Measurements from ENCODE around the gene TMEM247.
A peak's percentile ranks its signal among the peaks of the same experiment; 100 is the strongest.

TMEM247 gene

GRCh38 chr2:46495231-46496030, 16.1 kb downstream of the TMEM247 start:
- H3K4me1 ChIP-seq (ENCODE audit: control insufficient read depth, insufficient read depth, low read depth, low read length), result peaks cover 9% of the 10 kb centered on the region
- H4K8ac ChIP-seq (ENCODE audit: low read length), result no peak overlapping the region
- H2BK120ac ChIP-seq (ENCODE audit: low read depth, low read length), result no peak overlapping the region
- no peak overlapping the region for H3K14ac ChIP-seq (ENCODE audit: low read length in 2 of 2)
- H3K27ac ChIP-seq (ENCODE audit: low read length, poor library complexity, severe bottlenecking), result no peak overlapping the region
- no peak overlapping the region for H3K4ac ChIP-seq (ENCODE audit: low read depth in 1 of 2, low read length in 2 of 2)
- H3K18ac ChIP-seq (ENCODE audit: low read depth in 1 of 2, low read length in 2 of 2), result no peak overlapping the region
- no peak overlapping the region for H2BK15ac ChIP-seq (ENCODE audit: low read depth, poor library complexity, severe bottlenecking)
- no peak overlapping the region for H2AK5ac ChIP-seq (ENCODE audit: low read length, severe bottlenecking)
- no peaks in the 10 kb centered on the region for H3K36me3 ChIP-seq (ENCODE audit: control insufficient read depth in 1 of 2, insufficient read depth in 2 of 2, low read depth in 1 of 2, low read length in 2 of 2)
- H3K27me3 ChIP-seq (ENCODE audit: control insufficient read depth in 1 of 2, insufficient read depth in 1 of 2, low read length in 2 of 2), result peaks cover 5 to 11% of the 10 kb centered on the region in 2 experiments
- DNase-seq, result peak; percentile 50
- peak overlapping the region in 1 of 2 experiments; percentile 1 for H2BK12ac ChIP-seq (ENCODE audit: low read length in 2 of 2)
- no peak overlapping the region for H2AFZ ChIP-seq (ENCODE audit: low read depth, low read length)
- 87% methylated on average over 9 of the region's 9 CpGs for WGBS
- no peaks in the 10 kb centered on the region for H3K9me3 ChIP-seq (ENCODE audit: control insufficient read depth, low read length)
- H3K4me2 ChIP-seq (ENCODE audit: low read length, poor library complexity, severe bottlenecking), result no peak overlapping the region
- no peak overlapping the region for H4K91ac ChIP-seq (ENCODE audit: low read length)
- no peak overlapping the region for H3K9ac ChIP-seq (ENCODE audit: low read length)
- no peak overlapping the region for H3K23ac ChIP-seq (ENCODE audit: low read length in 2 of 2)
- H3K4me3 ChIP-seq (ENCODE audit: insufficient read depth in 1 of 2, low read depth in 1 of 2, low read length in 2 of 2), result no peak overlapping the region
- no peaks in the 10 kb centered on the region for H3K79me1 ChIP-seq (replicated peaks; ENCODE audit: low read length, poor library complexity, severe bottlenecking)
- H2BK5ac ChIP-seq (ENCODE audit: low read depth, low read length, poor library complexity, severe bottlenecking), result no peak overlapping the region

- H3K4me2 ChIP-seq (ENCODE audit: low read length, poor library complexity, severe bottlenecking), result no peak overlapping the region
- H3K4ac ChIP-seq (ENCODE audit: low read depth in 1 of 2, low read length in 2 of 2), result no peak overlapping the region
- no peak overlapping the region for H3K27ac ChIP-seq (ENCODE audit: low read length, poor library complexity, severe bottlenecking)
- H3K4me3 ChIP-seq (ENCODE audit: insufficient read depth in 1 of 2, low read depth in 1 of 2, low read length in 2 of 2), result no peak overlapping the region
- no peak overlapping the region for H3K9ac ChIP-seq (ENCODE audit: low read length)
- no peak overlapping the region for H4K91ac ChIP-seq (ENCODE audit: low read length)
- no peak overlapping the region for H2BK120ac ChIP-seq (ENCODE audit: low read depth, low read length)
- peaks cover 5 to 11% of the 10 kb centered on the region in 2 experiments for H3K27me3 ChIP-seq (ENCODE audit: control insufficient read depth in 1 of 2, insufficient read depth in 1 of 2, low read length in 2 of 2)
- H4K8ac ChIP-seq (ENCODE audit: low read length), result no peak overlapping the region
- no peak overlapping the region for H3K14ac ChIP-seq (ENCODE audit: low read length in 2 of 2)
- no peak overlapping the region for H3K23ac ChIP-seq (ENCODE audit: low read length in 2 of 2)
- no peak overlapping the region for H2AFZ ChIP-seq (ENCODE audit: low read depth, low read length)
- no peak overlapping the region for H2BK12ac ChIP-seq (ENCODE audit: low read length in 2 of 2)
- H2BK5ac ChIP-seq (ENCODE audit: low read depth, low read length, poor library complexity, severe bottlenecking), result no peak overlapping the region
- H3K79me1 ChIP-seq (replicated peaks; ENCODE audit: low read length, poor library complexity, severe bottlenecking), result no peaks in the 10 kb centered on the region
- H3K18ac ChIP-seq (ENCODE audit: low read depth in 1 of 2, low read length in 2 of 2), result no peak overlapping the region
- H2AK5ac ChIP-seq (ENCODE audit: low read length, severe bottlenecking), result no peak overlapping the region
- H3K36me3 ChIP-seq (ENCODE audit: control insufficient read depth in 1 of 2, insufficient read depth in 2 of 2, low read depth in 1 of 2, low read length in 2 of 2), result no peaks in the 10 kb centered on the region
- H3K9me3 ChIP-seq (ENCODE audit: control insufficient read depth, low read length), result no peaks in the 10 kb centered on the region
- DNase-seq, result no peak
- WGBS, result 97% methylated on average over 4 of the region's 4 CpGs
- peaks cover 9% of the 10 kb centered on the region for H3K4me1 ChIP-seq (ENCODE audit: control insufficient read depth, insufficient read depth, low read depth, low read length)
- no peak overlapping the region for H2BK15ac ChIP-seq (ENCODE audit: low read depth, poor library complexity, severe bottlenecking)
These were observed 18.4 kb downstream of the TMEM247 start for GRCh38 chr2:46497766-46498165.

DNA sequence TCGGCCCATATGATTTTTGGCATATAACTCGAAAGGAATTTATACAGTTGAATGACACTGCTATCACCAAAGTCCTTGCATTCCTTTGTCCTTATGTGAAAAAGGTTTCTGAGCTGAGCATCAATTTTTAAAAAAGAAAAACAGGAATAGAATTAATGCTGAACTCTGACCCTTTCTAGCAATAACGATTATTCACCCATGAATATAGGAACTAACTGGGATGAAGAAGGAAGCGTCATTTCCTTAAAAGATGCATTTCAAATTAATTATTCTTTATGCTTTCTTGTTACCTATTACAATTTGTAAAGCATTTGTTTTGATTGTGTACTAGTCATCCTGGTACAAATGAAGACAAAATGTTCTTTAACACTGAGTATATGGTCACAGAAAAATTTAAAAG, 19.3 kb downstream of the TMEM247 start:
- no peak overlapping the region for H3K4me3 ChIP-seq (ENCODE audit: insufficient read depth in 1 of 2, low read depth in 1 of 2, low read length in 2 of 2)
- 100% methylated on average over 1 of the region's 4 CpGs for WGBS
- no peak overlapping the region for H2AK5ac ChIP-seq (ENCODE audit: low read length, severe bottlenecking)
- H3K4me1 ChIP-seq (ENCODE audit: control insufficient read depth, insufficient read depth, low read depth, low read length), result peaks cover 9% of the 10 kb centered on the region
- no peak overlapping the region for H4K91ac ChIP-seq (ENCODE audit: low read length)
- H2BK120ac ChIP-seq (ENCODE audit: low read depth, low read length), result no peak overlapping the region
- peaks cover 5 to 11% of the 10 kb centered on the region in 2 experiments for H3K27me3 ChIP-seq (ENCODE audit: control insufficient read depth in 1 of 2, insufficient read depth in 1 of 2, low read length in 2 of 2)
- no peak overlapping the region for H3K27ac ChIP-seq (ENCODE audit: low read length, poor library complexity, severe bottlenecking)
- H3K36me3 ChIP-seq (ENCODE audit: control insufficient read depth in 1 of 2, insufficient read depth in 2 of 2, low read depth in 1 of 2, low read length in 2 of 2), result no peaks in the 10 kb centered on the region
- no peaks in the 10 kb centered on the region for H3K79me1 ChIP-seq (replicated peaks; ENCODE audit: low read length, poor library complexity, severe bottlenecking)
- no peak overlapping the region for H2BK5ac ChIP-seq (ENCODE audit: low read depth, low read length, poor library complexity, severe bottlenecking)
- H4K8ac ChIP-seq (ENCODE audit: low read length), result no peak overlapping the region
- H3K14ac ChIP-seq (ENCODE audit: low read length in 2 of 2), result no peak overlapping the region
- H3K18ac ChIP-seq (ENCODE audit: low read depth in 1 of 2, low read length in 2 of 2), result no peak overlapping the region
- H2BK12ac ChIP-seq (ENCODE audit: low read length in 2 of 2), result no peak overlapping the region
- no peak overlapping the region for H3K23ac ChIP-seq (ENCODE audit: low read length in 2 of 2)
- H3K9ac ChIP-seq (ENCODE audit: low read length), result no peak overlapping the region
- no peak for DNase-seq
- no peak overlapping the region for H2AFZ ChIP-seq (ENCODE audit: low read depth, low read length)
- H2BK15ac ChIP-seq (ENCODE audit: low read depth, poor library complexity, severe bottlenecking), result no peak overlapping the region
- no peak overlapping the region for H3K4ac ChIP-seq (ENCODE audit: low read depth in 1 of 2, low read length in 2 of 2)
- H3K4me2 ChIP-seq (ENCODE audit: low read length, poor library complexity, severe bottlenecking), result no peak overlapping the region
- H3K9me3 ChIP-seq (ENCODE audit: control insufficient read depth, low read length), result no peaks in the 10 kb centered on the region

- no peak overlapping the region for H2AFZ ChIP-seq (ENCODE audit: low read depth, low read length)
- H3K27ac ChIP-seq (ENCODE audit: low read length, poor library complexity, severe bottlenecking), result no peak overlapping the region
- H3K79me1 ChIP-seq (replicated peaks; ENCODE audit: low read length, poor library complexity, severe bottlenecking), result no peaks in the 10 kb centered on the region
- H3K4me1 ChIP-seq (ENCODE audit: control insufficient read depth, insufficient read depth, low read depth, low read length), result peaks cover 7% of the 10 kb centered on the region
- no peak overlapping the region for H2AK5ac ChIP-seq (ENCODE audit: low read length, severe bottlenecking)
- peak overlapping the region; percentile 81 to 87 for H3K4me3 ChIP-seq (ENCODE audit: insufficient read depth in 1 of 2, low read depth in 1 of 2, low read length in 2 of 2)
- 22% methylated on average over 7 of the region's 7 CpGs for WGBS
- peaks cover 5 to 11% of the 10 kb centered on the region in 2 experiments for H3K27me3 ChIP-seq (ENCODE audit: control insufficient read depth in 1 of 2, insufficient read depth in 1 of 2, low read length in 2 of 2)
- H3K4ac ChIP-seq (ENCODE audit: low read depth in 1 of 2, low read length in 2 of 2), result no peak overlapping the region
- no peaks in the 10 kb centered on the region for H3K9me3 ChIP-seq (ENCODE audit: control insufficient read depth, low read length)
- H3K14ac ChIP-seq (ENCODE audit: low read length in 2 of 2), result no peak overlapping the region
- no peak overlapping the region for H3K23ac ChIP-seq (ENCODE audit: low read length in 2 of 2)
- no peak overlapping the region for H2BK5ac ChIP-seq (ENCODE audit: low read depth, low read length, poor library complexity, severe bottlenecking)
- no peak for DNase-seq
- H2BK120ac ChIP-seq (ENCODE audit: low read depth, low read length), result no peak overlapping the region
- H3K4me2 ChIP-seq (ENCODE audit: low read length, poor library complexity, severe bottlenecking), result peak overlapping the region; percentile 97
- no peaks in the 10 kb centered on the region for H3K36me3 ChIP-seq (ENCODE audit: control insufficient read depth in 1 of 2, insufficient read depth in 2 of 2, low read depth in 1 of 2, low read length in 2 of 2)
- no peak overlapping the region for H4K8ac ChIP-seq (ENCODE audit: low read length)
- peak overlapping the region; percentile 52 for H2BK15ac ChIP-seq (ENCODE audit: low read depth, poor library complexity, severe bottlenecking)
- H2BK12ac ChIP-seq (ENCODE audit: low read length in 2 of 2), result no peak overlapping the region
- no peak overlapping the region for H3K18ac ChIP-seq (ENCODE audit: low read depth in 1 of 2, low read length in 2 of 2)
- H3K9ac ChIP-seq (ENCODE audit: low read length), result peak overlapping the region; percentile 96
- H4K91ac ChIP-seq (ENCODE audit: low read length), result no peak overlapping the region
These were observed 20.0 kb downstream of the TMEM247 start for GRCh38 chr2:46499392-46499785.
